ENCODE results near the gene HACE1. TPM values are rescaled to one million over a fixed set of nuclear protein-coding genes. Genes with fewer than 3 reads are reported as not detected.

HACE1 gene
- total RNA-seq, 1 donor: 16.6 TPM

- no peaks in the 10 kb centered on the region for H3K4me1 ChIP-seq (ENCODE audit: insufficient read depth, low read length)
- H3K4me3 ChIP-seq (ENCODE audit: insufficient read depth, low read length): no peak overlapping the region
- no peak for TF ChIP-seq CTCF (IDR thresholded peaks at IDR 0.05; ENCODE audit: extremely low read depth, low read depth, low read length)
- H3K27me3 ChIP-seq (ENCODE audit: insufficient read depth, low read length): no peaks in the 10 kb centered on the region
- no peak overlapping the region for H2AFZ ChIP-seq (ENCODE audit: low read length)
- no peaks in the 10 kb centered on the region for H3K36me3 ChIP-seq (ENCODE audit: insufficient read depth, low read length)
- no peak overlapping the region for H3K27ac ChIP-seq (ENCODE audit: low read depth, low read length)
- no peak for DNase-seq (ENCODE audit: insufficient read length, low spot score, missing footprints)
- H3K4me2 ChIP-seq (ENCODE audit: insufficient read depth, low read length): no peak overlapping the region
- no peaks in the 10 kb centered on the region for H3K79me2 ChIP-seq (ENCODE audit: insufficient read depth, low read length)
- H3K9me3 ChIP-seq (ENCODE audit: low read depth, low read length): no peaks in the 10 kb centered on the region
- H4K20me1 ChIP-seq (ENCODE audit: insufficient read depth, low read length): no peaks in the 10 kb centered on the region
These were observed 63.5 kb downstream of the HACE1 start for GRCh38 chr6:104796031-104796785.

- no peaks in the 10 kb centered on the region for H3K9me3 ChIP-seq (ENCODE audit: low read depth, low read length)
- no peaks in the 10 kb centered on the region for H3K4me1 ChIP-seq (ENCODE audit: insufficient read depth, low read length)
- no peaks in the 10 kb centered on the region for H4K20me1 ChIP-seq (ENCODE audit: insufficient read depth, low read length)
- H3K79me2 ChIP-seq (ENCODE audit: insufficient read depth, low read length): no peaks in the 10 kb centered on the region
- no peak for TF ChIP-seq CTCF (IDR thresholded peaks at IDR 0.05; ENCODE audit: extremely low read depth, low read depth, low read length)
- peak; percentile 3 for DNase-seq (ENCODE audit: insufficient read length, low spot score, missing footprints)
- no peaks in the 10 kb centered on the region for H3K36me3 ChIP-seq (ENCODE audit: insufficient read depth, low read length)
- no peak overlapping the region for H3K4me2 ChIP-seq (ENCODE audit: insufficient read depth, low read length)
- H2AFZ ChIP-seq (ENCODE audit: low read length): no peak overlapping the region
- H3K4me3 ChIP-seq (ENCODE audit: insufficient read depth, low read length): no peak overlapping the region
- H3K27ac ChIP-seq (ENCODE audit: low read depth, low read length): no peak overlapping the region
- no peaks in the 10 kb centered on the region for H3K27me3 ChIP-seq (ENCODE audit: insufficient read depth, low read length)
These were observed 64.4 kb downstream of the HACE1 start for GRCh38 chr6:104795363-104795762.

GRCh38 chr6:104789770-104790190, 69.9 kb downstream of the HACE1 start:
- H3K4me1 ChIP-seq (ENCODE audit: insufficient read depth, low read length): peaks cover 23% of the 10 kb centered on the region
- H3K9me3 ChIP-seq (ENCODE audit: low read depth, low read length): no peaks in the 10 kb centered on the region
- no peaks in the 10 kb centered on the region for H3K79me2 ChIP-seq (ENCODE audit: insufficient read depth, low read length)
- peak; percentile 3 for DNase-seq (ENCODE audit: insufficient read length, low spot score, missing footprints)
- H2AFZ ChIP-seq (ENCODE audit: low read length): peak overlapping the region; percentile 60
- peak overlapping the region; percentile 76 for H3K27ac ChIP-seq (ENCODE audit: low read depth, low read length)
- no peaks in the 10 kb centered on the region for H3K36me3 ChIP-seq (ENCODE audit: insufficient read depth, low read length)
- H4K20me1 ChIP-seq (ENCODE audit: insufficient read depth, low read length): no peaks in the 10 kb centered on the region
- peak overlapping the region; percentile 53 for H3K4me3 ChIP-seq (ENCODE audit: insufficient read depth, low read length)
- TF ChIP-seq CTCF (IDR thresholded peaks at IDR 0.05; ENCODE audit: extremely low read depth, low read depth, low read length): peak; percentile 17
- peak overlapping the region; percentile 71 for H3K4me2 ChIP-seq (ENCODE audit: insufficient read depth, low read length)
- no peaks in the 10 kb centered on the region for H3K27me3 ChIP-seq (ENCODE audit: insufficient read depth, low read length)

- Histone ChIP-seq H3K27ac (ENCODE audit: low read depth, low read length) (peak overlapping the region; percentile 27), H3K36me3 (ENCODE audit: insufficient read depth, low read length) (no peaks in the 10 kb centered on the region), H3K4me1 (ENCODE audit: insufficient read depth, low read length) (peaks cover 25% of the 10 kb centered on the region), H4K20me1 (ENCODE audit: insufficient read depth, low read length) (no peaks in the 10 kb centered on the region), H3K4me2 (ENCODE audit: insufficient read depth, low read length) (no peak overlapping the region), H3K79me2 (ENCODE audit: insufficient read depth, low read length) (no peaks in the 10 kb centered on the region), H3K4me3 (ENCODE audit: insufficient read depth, low read length) (no peak overlapping the region), H2AFZ (ENCODE audit: low read length) (no peak overlapping the region), H3K27me3 (ENCODE audit: insufficient read depth, low read length) (no peaks in the 10 kb centered on the region), H3K9me3 (ENCODE audit: low read depth, low read length) (no peaks in the 10 kb centered on the region)
- DNase-seq (ENCODE audit: insufficient read length, low spot score, missing footprints): no peak
- TF ChIP-seq CTCF (IDR thresholded peaks at IDR 0.05; ENCODE audit: extremely low read depth, low read depth, low read length): no peak
These were observed 71.3 kb downstream of the HACE1 start for GRCh38 chr6:104788400-104788799.

Measured in osteoblast (primary cell).